B cell (primary cell): ENCODE data around the gene MCUB.

ENCODE experiments used
- EZH2 ChIP-seq: IDR thresholded peaks from 2 replicates; pipeline ENCODE4 v1.6.1; 2012; ENCODE audit warnings: borderline replicate concordance, low read depth, mild to moderate bottlenecking, moderate library complexity, low read length; ENCODE audit not compliant: insufficient read depth, poor library complexity, severe bottlenecking
- TF ChIP-seq, protein P1 (sequence below): fragments of 200-600 bp; IDR thresholded peaks from one replicate; pipeline ENCODE4 v1.8.0; 2022; ENCODE audit warnings: antibody characterized with exemption, mild to moderate bottlenecking

DNA sequence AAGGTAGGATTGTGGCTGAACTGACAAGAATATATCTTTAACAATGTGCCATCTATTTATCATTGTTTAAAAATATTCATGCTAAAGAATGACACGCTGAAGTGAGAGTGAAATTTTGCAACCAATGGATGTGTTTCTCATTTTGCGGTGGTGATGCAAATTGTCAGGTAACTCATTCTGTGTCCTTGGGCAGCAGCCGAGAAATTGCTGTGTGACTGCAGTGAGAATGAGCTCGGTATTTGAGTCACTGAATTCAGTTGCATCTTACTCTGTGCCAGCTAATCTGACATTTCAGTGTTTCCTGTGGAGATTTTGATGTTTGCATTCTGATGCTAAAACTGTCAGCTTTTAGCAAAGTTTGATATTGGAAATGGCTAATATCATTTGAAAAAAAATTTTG lies 28.1 kb downstream of the MCUB start:
- TF ChIP-seq, protein P1, sequence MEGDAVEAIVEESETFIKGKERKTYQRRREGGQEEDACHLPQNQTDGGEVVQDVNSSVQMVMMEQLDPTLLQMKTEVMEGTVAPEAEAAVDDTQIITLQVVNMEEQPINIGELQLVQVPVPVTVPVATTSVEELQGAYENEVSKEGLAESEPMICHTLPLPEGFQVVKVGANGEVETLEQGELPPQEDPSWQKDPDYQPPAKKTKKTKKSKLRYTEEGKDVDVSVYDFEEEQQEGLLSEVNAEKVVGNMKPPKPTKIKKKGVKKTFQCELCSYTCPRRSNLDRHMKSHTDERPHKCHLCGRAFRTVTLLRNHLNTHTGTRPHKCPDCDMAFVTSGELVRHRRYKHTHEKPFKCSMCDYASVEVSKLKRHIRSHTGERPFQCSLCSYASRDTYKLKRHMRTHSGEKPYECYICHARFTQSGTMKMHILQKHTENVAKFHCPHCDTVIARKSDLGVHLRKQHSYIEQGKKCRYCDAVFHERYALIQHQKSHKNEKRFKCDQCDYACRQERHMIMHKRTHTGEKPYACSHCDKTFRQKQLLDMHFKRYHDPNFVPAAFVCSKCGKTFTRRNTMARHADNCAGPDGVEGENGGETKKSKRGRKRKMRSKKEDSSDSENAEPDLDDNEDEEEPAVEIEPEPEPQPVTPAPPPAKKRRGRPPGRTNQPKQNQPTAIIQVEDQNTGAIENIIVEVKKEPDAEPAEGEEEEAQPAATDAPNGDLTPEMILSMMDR = no peak
- no peak for TF ChIP-seq EZH2
